IMR-90 (cell line): Measurements from ENCODE around the gene FAM131B. TPM values are rescaled to one million over a fixed set of nuclear protein-coding genes. Genes with fewer than 3 reads are reported as not detected.

Experiments
- ATAC-seq: fragments of 200-7000 bp; cut with Tn5 transposase; 2 replicates; pipeline ENCODE4 v1.9.1; 2020; ENCODE audit warnings: low read depth, mild to moderate bottlenecking, moderate library complexity
- BruUV-seq: library from RNA; stranded (reverse); fragments of 400-500 nt; replicated peaks from 2 replicates; lab custom pipeline; 2021; lab: Mats Ljungman, UMichigan
- CTCF ChIA-PET: fragments of 300-600 bp; formaldehyde crosslinking; extraction: SDS; loops from one replicate; lab custom pipeline; 2021; ENCODE audit warnings: antibody characterized with exemption; lab: Yijun Ruan, JAX
- POLR2A ChIA-PET: fragments of 300-600 bp; sonication (Branson Sonifier 250); formaldehyde crosslinking; loops from one replicate; lab custom pipeline; 2022; ENCODE audit warnings: antibody characterized with exemption; ENCODE audit not compliant: unreplicated experiment; lab: Charles Lee
- DNase-seq: peaks from one replicate; pipeline ENCODE4 v3.0.0; 2013
- H2AFZ ChIP-seq: replicated peaks from 2 replicates; pipeline ENCODE3; 2013; ENCODE audit warnings: low read length, mild to moderate bottlenecking; ENCODE audit not compliant: poor library complexity
- H2AK5ac ChIP-seq: 2 replicates; pipeline ENCODE4 v1.6.1; 2013; ENCODE audit warnings: low read depth, low read length, inconsistent platforms
- H2AK9ac ChIP-seq: replicated peaks from 2 replicates; pipeline ENCODE3; 2013; ENCODE audit warnings: mild to moderate bottlenecking, low read depth, low read length, moderate library complexity; ENCODE audit not compliant: poor library complexity
- H2BK120ac ChIP-seq: 2 replicates; pipeline ENCODE4 v1.6.1; 2013; ENCODE audit warnings: low read depth, low read length, inconsistent platforms
- H2BK15ac ChIP-seq: 3 replicates; pipeline ENCODE4 v1.6.1; 2013; ENCODE audit warnings: low read depth, low read length, inconsistent platforms
- H2BK20ac ChIP-seq: 2 replicates; pipeline ENCODE4 v1.6.1; 2013; ENCODE audit warnings: low read depth, mild to moderate bottlenecking, inconsistent platforms, low read length, moderate library complexity
- H2BK5ac ChIP-seq: 2 replicates; pipeline ENCODE4 v1.6.1; 2013; ENCODE audit warnings: mild to moderate bottlenecking, low read depth, low read length, inconsistent platforms; ENCODE audit not compliant: poor library complexity, severe bottlenecking
- H3K14ac ChIP-seq: replicated peaks from 2 replicates; pipeline ENCODE4 v1.6.1; 2013; ENCODE audit warnings: low read depth, low read length, inconsistent platforms
- H3K18ac ChIP-seq: 2 replicates; pipeline ENCODE4 v1.6.1; 2013; ENCODE audit warnings: low read depth, low read length, control low read depth
- H3K23ac ChIP-seq: 2 replicates; pipeline ENCODE4 v1.6.1; 2013; ENCODE audit warnings: low read depth, low read length, inconsistent platforms
- H3K27ac ChIP-seq: 2 replicates; pipeline ENCODE4 v1.5.1; 2013; ENCODE audit warnings: mild to moderate bottlenecking, control low read depth, low read length; ENCODE audit not compliant: insufficient read depth
- H3K27me3 ChIP-seq: 2 replicates; pipeline ENCODE4 v1.6.1; 2013; ENCODE audit warnings: low read length; ENCODE audit not compliant: control insufficient read depth, insufficient read depth
- H3K36me3 ChIP-seq: 2 replicates; pipeline ENCODE4 v1.6.1; 2013; ENCODE audit warnings: low read length, mixed read lengths; ENCODE audit not compliant: control insufficient read depth, insufficient read depth
- H3K4ac ChIP-seq: 2 replicates; pipeline ENCODE4 v1.6.1; 2013; ENCODE audit warnings: low read depth, low read length, inconsistent platforms
- H3K4me1 ChIP-seq: 2 replicates; pipeline ENCODE4 v1.6.1; 2013; ENCODE audit warnings: low read length, mixed read lengths; ENCODE audit not compliant: control insufficient read depth, insufficient read depth
- H3K4me2 ChIP-seq: 2 replicates; pipeline ENCODE4 v1.6.1; 2013; ENCODE audit warnings: low read depth, mild to moderate bottlenecking, control low read depth, low read length, moderate library complexity
- H3K4me3 ChIP-seq: 2 replicates; pipeline ENCODE4 v1.5.1; 2013; ENCODE audit warnings: low read depth, mild to moderate bottlenecking, control low read depth, low read length, moderate library complexity; ENCODE audit not compliant: insufficient read depth
- H3K56ac ChIP-seq: 2 replicates; pipeline ENCODE4 v1.6.1; 2013; ENCODE audit warnings: low read length, inconsistent platforms; ENCODE audit not compliant: insufficient read depth; ENCODE audit errors: extremely low read depth
- H3K79me1 ChIP-seq, 2 experiments: 2 replicates each; pipeline ENCODE4 v1.6.1; 2013; ENCODE audit warnings: low read length in 2 of 2, inconsistent platforms in 1 of 2, low read depth in 1 of 2
- H3K9ac ChIP-seq: 2 replicates; pipeline ENCODE4 v1.6.1; 2013; ENCODE audit warnings: low read depth, low read length, control low read depth
- H3K9me1 ChIP-seq: 2 replicates; pipeline ENCODE4 v1.6.1; 2013; ENCODE audit warnings: low read length, inconsistent platforms; ENCODE audit not compliant: insufficient read depth
- H3K9me3 ChIP-seq: 2 replicates; pipeline ENCODE4 v1.6.1; 2013; ENCODE audit warnings: low read length; ENCODE audit not compliant: control insufficient read depth, insufficient read depth
- H4K20me1 ChIP-seq: 2 replicates; pipeline ENCODE4 v1.6.1; 2013; ENCODE audit warnings: low read length, inconsistent platforms; ENCODE audit not compliant: insufficient read depth
- H4K5ac ChIP-seq: 2 replicates; pipeline ENCODE4 v1.6.1; 2013; ENCODE audit warnings: mild to moderate bottlenecking, low read depth, low read length, control low read depth
- H4K8ac ChIP-seq, 2 experiments: 2 replicates each; pipeline ENCODE4 v1.6.1; 2013; ENCODE audit warnings: low read depth in 2 of 2, low read length in 2 of 2, control low read depth in 1 of 2, inconsistent platforms in 1 of 2
- H4K91ac ChIP-seq: 2 replicates; pipeline ENCODE4 v1.6.1; 2013; ENCODE audit warnings: low read depth, low read length, inconsistent platforms; ENCODE audit not compliant: insufficient read depth
- USF2 ChIP-seq: fragments of 150-350 bp; IDR thresholded peaks from 2 replicates; pipeline ENCODE4 v1.6.1; 2017; ENCODE audit warnings: mild to moderate bottlenecking, antibody characterized with exemption, low read length, low read depth
- WGBS, 2 experiments: methylation state at CpG; one replicate each; pipeline versions ENCODE4 v1.1.5 to v1.1.7; 2013; ENCODE audit warnings: missing lambda C conversion rate in 2 of 2; ENCODE audit not compliant: insufficient read length in 1 of 2; ENCODE audit errors: extremely low coverage in 2 of 2; 5-methylcytosine and 5-hydroxymethylcytosine counted together
- dilution Hi-C: fragments of 300-500 bp; cut with HindIII; formaldehyde crosslinking; loops from one replicate; pipeline ENCODE4 v1.14.3; 2018; ENCODE audit warnings: low sequenced_read_pairs; ENCODE audit not compliant: unreplicated experiment
- in situ Hi-C: fragments of 300-500 bp; cut with MboI; formaldehyde crosslinking; loops from 3 replicates; pipeline ENCODE4 v1.14.3; 2019; ENCODE audit warnings: low sequenced_read_pairs, inconsistent platforms, mixed read lengths
- intact Hi-C: fragments of 100-400 bp; cut with micrococcal nuclease; formaldehyde crosslinking; loops from 2 replicates; pipeline ENCODE4 v1.10.0; 2022
- polyA plus RNA-seq, 3 experiments: library from polyadenylated mRNA; depleted of rRNA; stranded (reverse); fragments of >200 nt; gene quantifications; 2 replicates each; pipeline ENCODE4 v1.2.3, GENCODE V29; 2012; ENCODE audit warnings: low replicate concordance in 1 of 3
- total RNA-seq: library from RNA; depleted of rRNA; stranded (reverse); fragments of >200 nt; gene quantifications from 2 replicates; pipeline ENCODE4 v1.2.3, GENCODE V29; 2012

FAM131B gene
- total and polyA plus RNA-seq, 2 of the 4 experiments (the other 2 are of a cell fraction) = 3.4 to 4.3 TPM

- Histone ChIP-seq H3K4me2 (no peak overlapping the region), H3K79me1 (no peaks in the 10 kb centered on the region), H3K27me3 (peaks cover 36% of the 10 kb centered on the region), H2BK5ac (no peak overlapping the region), H4K20me1 (no peaks in the 10 kb centered on the region), H4K5ac (no peak overlapping the region), H3K9me1 (no peaks in the 10 kb centered on the region; the same call in 1 of the 2 replicates), H3K4me1 (no peaks in the 10 kb centered on the region), H2AK5ac (no peak overlapping the region), H3K27ac (no peak overlapping the region), H2AFZ (no peak overlapping the region), H3K14ac (no peak overlapping the region), H2BK120ac (no peak overlapping the region), H3K4ac (no peak overlapping the region), H3K18ac (no peak overlapping the region), H4K91ac (no peak overlapping the region), H2BK15ac (no peak overlapping the region), H3K23ac (no peak overlapping the region), H3K36me3 (no peaks in the 10 kb centered on the region), H3K56ac (no peak overlapping the region), H2AK9ac (no peak overlapping the region), H3K9ac (no peak overlapping the region), H2BK20ac (no peak overlapping the region), H3K9me3 (no peaks in the 10 kb centered on the region), H3K4me3 (no peak overlapping the region), H4K8ac (no peak overlapping the region)
- TF ChIP-seq USF2 = no peak
- in situ Hi-C loops = no loop called here
- POLR2A ChIA-PET = no interaction called here
- intact Hi-C loops = no loop called here
- BruUV-seq = no TSS peak
- dilution Hi-C loops = no loop called here
- DNase-seq (no peak), ATAC-seq (no peak)
- WGBS, 2 experiments = no CpG with 5 or more reads among the region's 9 CpGs
- CTCF ChIA-PET = no interaction called here
These were observed 10.9 kb downstream of the FAM131B start for GRCh38 chr7:143351574-143351973.
